Mesodermal cell (in vitro differentiated cells): ENCODE results near the gene SYNPO2.
"Not testable (repeated sequence)": the region's sequence is repeated elsewhere in the genome, so short reads cannot be mapped to it uniquely, and the experiment has no call there.

ENCODE experiments used
- H3K27ac ChIP-seq: 2 replicates; pipeline ENCODE4 v1.7.0; 2013; ENCODE audit warnings: mild to moderate bottlenecking, low read depth, low read length, moderate library complexity; ENCODE audit not compliant: severe bottlenecking
- H3K36me3 ChIP-seq: 2 replicates; pipeline ENCODE4 v1.7.1; 2013; ENCODE audit warnings: mild to moderate bottlenecking, low read length, moderate library complexity; ENCODE audit not compliant: control insufficient read depth, insufficient read depth
- H3K4me1 ChIP-seq: one replicate; pipeline ENCODE4 v1.7.1; 2013; ENCODE audit warnings: mild to moderate bottlenecking, low read length; ENCODE audit not compliant: insufficient read depth, control insufficient read depth, poor library complexity, severe bottlenecking
- H3K4me3 ChIP-seq: 2 replicates; pipeline ENCODE4 v1.7.0; 2013; ENCODE audit warnings: low read length, control low read depth, mild to moderate bottlenecking; ENCODE audit not compliant: insufficient read depth, poor library complexity, severe bottlenecking; ENCODE audit errors: extremely low read depth
- H3K9me3 ChIP-seq: 2 replicates; pipeline ENCODE4 v1.7.1; 2013; ENCODE audit warnings: mild to moderate bottlenecking, low read length, moderate library complexity; ENCODE audit not compliant: control insufficient read depth
- WGBS, 2 experiments: methylation state at CpG; one replicate each; pipeline ENCODE4 v1.1.5; 2013; ENCODE audit warnings: missing lambda C conversion rate in 2 of 2; ENCODE audit not compliant: insufficient coverage in 2 of 2; 5-methylcytosine and 5-hydroxymethylcytosine counted together

SYNPO2 gene

DNA sequence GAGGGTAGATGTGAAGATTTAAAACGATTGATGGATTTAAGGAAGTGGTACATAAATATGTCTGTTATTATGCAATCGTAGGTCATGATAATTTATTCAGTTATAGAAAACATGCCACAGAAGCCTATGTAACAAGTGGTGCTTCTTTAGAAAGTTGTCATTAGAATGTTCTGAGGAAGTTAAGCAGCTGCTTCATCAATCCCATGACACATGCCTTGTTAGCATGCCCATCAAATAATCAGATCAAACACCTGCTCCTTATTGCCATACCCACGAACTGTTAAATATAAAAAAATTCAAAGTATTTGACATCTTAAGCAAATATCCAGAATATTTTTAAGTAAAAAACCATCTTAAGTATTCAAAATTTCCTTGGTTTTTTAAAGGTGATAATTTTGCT lies 170.6 kb downstream of the SYNPO2 start:
- Histone ChIP-seq H3K4me1 (no peaks in the 10 kb centered on the region), H3K9me3 (no peaks in the 10 kb centered on the region), H3K36me3 (no peaks in the 10 kb centered on the region), H3K4me3 (no peak overlapping the region), H3K27ac (no peak overlapping the region)
- WGBS, 2 experiments, result 100% methylated on average over 2 of the region's 3 CpGs; no CpG with 5 or more reads in 1 of the 2 experiments

DNA sequence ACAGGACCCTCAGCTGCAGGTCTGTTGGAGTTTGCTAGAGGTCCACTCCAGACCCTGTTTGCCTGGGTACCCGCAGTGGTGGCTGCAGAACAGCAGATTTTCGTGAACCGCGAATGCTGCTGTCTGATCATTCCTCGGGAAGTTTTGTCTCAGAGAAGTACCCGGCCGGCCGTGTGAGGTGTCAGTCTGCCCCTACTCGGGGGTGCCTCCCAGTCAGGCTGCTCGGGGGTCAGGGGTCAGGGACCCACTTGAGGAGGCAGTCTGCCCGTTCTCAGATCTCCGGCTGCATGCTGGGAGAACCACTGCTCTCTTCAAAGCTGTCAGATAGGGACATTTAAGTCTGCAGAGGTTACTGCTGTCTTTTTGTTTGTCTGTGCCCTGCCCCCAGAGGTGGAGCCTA lies 178.5 kb downstream of the SYNPO2 start:
- H3K4me3 ChIP-seq, H3K27ac ChIP-seq, H3K9me3 ChIP-seq, H3K36me3 ChIP-seq, H3K4me1 ChIP-seq: not testable (repeated sequence)
- WGBS, 2 experiments, result 35% methylated on average over 10 of the region's 12 CpGs; no CpG with 5 or more reads in 1 of the 2 experiments

DNA sequence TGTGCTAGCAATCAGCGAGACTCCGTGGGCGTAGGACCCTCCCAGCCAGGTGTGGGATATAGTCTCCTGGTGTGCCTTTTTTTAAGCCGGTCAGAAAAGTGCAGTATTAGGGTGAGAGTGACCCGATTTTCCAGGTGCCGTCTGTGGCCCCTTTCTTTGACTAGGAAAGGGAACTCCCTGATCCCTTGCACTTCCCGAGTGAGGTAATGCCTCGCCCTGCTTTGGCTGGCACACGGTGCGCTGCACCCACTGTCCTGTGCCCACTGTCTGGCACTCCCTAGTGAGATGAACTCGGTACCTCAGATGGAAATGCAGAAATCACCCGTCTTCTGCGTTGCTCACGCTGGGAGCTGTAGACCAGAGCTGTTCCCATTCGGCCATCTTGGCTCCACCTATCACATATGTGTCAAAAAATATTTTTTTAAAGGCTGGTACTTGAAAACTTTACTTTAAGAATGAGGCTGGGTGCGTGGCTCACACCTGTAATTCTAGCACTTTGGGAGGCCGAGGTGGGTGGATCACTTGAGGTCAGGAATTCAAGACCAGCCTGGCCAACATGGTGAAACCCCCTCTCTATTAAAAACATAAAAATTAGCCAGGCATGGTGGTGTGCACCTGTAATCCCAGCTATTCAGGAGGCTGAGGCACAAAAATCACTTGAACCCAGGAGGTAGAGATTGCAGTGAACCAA lies 179.2 kb downstream of the SYNPO2 start:
- H3K36me3 ChIP-seq, H3K4me3 ChIP-seq, H3K9me3 ChIP-seq, H3K4me1 ChIP-seq, H3K27ac ChIP-seq: not testable (repeated sequence)
- WGBS, 2 experiments, result 53 to 59% methylated on average over 11 to 12 of the region's 17 CpGs

DNA sequence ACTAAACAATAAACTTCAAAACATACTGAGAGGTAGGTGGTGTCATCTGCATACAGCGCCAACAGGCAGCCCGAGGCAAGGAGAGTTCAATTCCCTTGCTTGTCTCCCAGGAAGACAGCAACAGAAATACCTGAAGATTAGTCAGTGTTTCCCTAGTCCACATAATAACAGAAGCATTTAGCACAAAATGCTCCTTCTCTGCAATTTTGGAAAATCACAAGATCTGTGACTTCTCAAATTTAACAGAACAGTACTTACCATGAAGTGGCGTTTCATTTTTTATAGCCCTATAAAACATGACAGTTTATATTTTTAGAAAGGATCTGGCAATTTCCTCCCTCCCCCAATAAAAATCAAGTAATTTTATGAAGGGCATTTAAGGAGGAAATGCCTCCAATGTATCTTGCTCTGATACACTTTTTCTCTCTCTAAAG lies 179.9 kb downstream of the SYNPO2 start:
- H3K27ac ChIP-seq, result no peak overlapping the region
- no peaks in the 10 kb centered on the region for H3K4me1 ChIP-seq
- no peaks in the 10 kb centered on the region for H3K36me3 ChIP-seq
- no peak overlapping the region for H3K4me3 ChIP-seq
- H3K9me3 ChIP-seq, result peaks cover 5% of the 10 kb centered on the region
- 93% methylated on average over 3 of the region's 3 CpGs; no CpG with 5 or more reads in 1 of the 2 experiments for WGBS, 2 experiments

DNA sequence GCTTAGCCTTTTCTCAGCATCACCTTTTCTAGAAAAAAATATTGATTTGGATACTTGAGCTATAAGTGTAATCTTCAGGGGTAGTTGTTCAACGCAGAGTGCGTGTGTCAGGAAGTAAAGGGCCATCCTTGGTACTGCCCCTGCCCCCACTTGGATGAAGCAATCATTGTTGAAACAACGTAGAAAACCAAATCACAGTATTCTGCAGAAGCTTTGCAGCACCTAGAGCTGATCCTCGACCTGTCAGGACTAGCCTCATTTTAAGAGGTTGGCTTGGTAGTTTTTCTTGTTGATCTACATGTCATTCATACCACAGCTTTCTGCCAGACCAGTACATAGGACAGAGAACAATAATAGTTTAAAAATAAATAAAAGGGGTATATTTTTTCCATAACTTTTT lies 181.6 kb downstream of the SYNPO2 start:
- no peaks in the 10 kb centered on the region for H3K36me3 ChIP-seq
- peaks cover 5% of the 10 kb centered on the region for H3K9me3 ChIP-seq
- WGBS, 2 experiments, result 75% methylated on average over 3 of the region's 4 CpGs; no CpG with 5 or more reads in 1 of the 2 experiments
- H3K27ac ChIP-seq, result no peak overlapping the region
- no peak overlapping the region for H3K4me3 ChIP-seq
- no peaks in the 10 kb centered on the region for H3K4me1 ChIP-seq

DNA sequence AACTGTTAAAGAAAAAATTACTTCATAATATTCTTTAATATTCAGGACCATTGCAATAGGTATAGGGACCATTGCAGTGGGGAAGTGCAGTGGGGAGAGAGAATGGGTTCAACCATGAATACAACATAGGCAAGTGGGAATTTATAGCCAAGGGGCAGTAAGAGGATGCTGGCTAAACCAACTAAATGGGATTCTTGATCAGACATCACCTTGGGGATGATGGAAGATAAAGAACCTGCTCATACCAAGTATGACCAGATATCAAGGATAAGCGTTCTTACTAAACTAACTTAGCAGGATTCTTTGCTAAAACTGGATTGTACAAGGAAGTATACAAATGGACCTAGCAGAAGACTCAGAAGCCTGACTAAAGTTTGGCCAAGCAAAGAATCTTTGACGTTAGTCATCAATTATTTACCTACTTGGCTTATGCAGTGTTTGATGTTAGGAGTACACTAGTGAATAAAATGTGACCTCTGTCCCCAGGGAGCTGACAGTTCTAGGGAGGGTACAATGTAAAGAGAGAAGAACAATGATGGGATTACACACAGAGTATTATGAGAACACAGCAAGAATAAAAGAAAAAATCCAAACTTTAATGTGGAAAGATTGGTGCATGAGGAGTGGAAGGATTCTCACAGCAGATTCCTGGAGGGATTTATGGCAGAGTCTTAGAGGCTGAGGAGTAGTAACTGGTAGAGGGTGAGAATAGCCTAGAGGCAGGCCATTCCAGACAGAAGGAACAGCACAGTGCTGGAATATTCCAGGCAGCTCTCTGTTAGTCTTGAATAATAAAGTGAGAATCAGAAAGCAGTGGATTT lies 192.3 kb downstream of the SYNPO2 start:
- H3K9me3 ChIP-seq, result no peaks in the 10 kb centered on the region
- no peak overlapping the region for H3K27ac ChIP-seq
- H3K36me3 ChIP-seq, result no peaks in the 10 kb centered on the region
- H3K4me1 ChIP-seq, result peaks cover 5% of the 10 kb centered on the region
- H3K4me3 ChIP-seq, result no peak overlapping the region
- 71 to 100% methylated on average over 1 to 2 of the region's 2 CpGs for WGBS, 2 experiments

DNA sequence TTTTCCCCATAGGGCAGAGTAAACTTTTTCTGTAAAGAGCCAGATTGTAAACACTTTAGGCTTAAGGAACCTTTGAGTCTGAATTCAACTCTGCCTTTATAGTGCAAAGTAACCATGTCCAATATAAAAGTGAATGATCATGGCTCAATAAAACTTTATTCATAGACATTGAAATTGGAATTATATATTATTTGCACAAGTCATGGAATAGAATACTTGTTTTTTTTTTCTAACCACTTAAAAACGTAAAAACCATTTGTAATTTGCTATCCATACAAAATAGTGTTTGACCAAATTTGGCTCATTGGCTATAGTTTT lies 192.8 kb downstream of the SYNPO2 start:
- no peaks in the 10 kb centered on the region for H3K9me3 ChIP-seq

DNA sequence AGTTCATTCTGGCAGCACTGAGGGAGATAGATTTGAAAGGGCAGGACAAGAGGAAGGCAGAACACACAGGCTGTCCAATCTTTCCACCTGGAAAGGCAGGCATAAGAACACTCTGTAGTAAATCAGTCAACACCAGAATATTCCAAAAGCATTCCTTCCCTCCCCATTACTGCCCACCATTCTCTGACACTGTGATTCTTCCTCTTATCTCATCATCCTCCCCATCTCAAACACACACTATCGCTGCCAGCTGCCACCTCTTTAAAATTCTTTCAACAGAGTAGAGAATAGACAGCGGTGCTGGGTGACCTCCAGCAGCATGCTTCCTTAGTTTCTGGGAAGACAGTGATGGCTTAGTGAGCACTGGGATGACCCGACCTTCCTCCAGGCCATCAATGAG lies 193.3 kb downstream of the SYNPO2 start:
- Histone ChIP-seq H3K27ac (no peak overlapping the region), H3K36me3 (no peaks in the 10 kb centered on the region), H3K4me3 (no peak overlapping the region), H3K9me3 (no peaks in the 10 kb centered on the region), H3K4me1 (peaks cover 5% of the 10 kb centered on the region)
- 50 to 80% methylated on average over 1 of the region's 3 CpGs for WGBS, 2 experiments

More for the DNA sequence above, 192.8 kb downstream of the SYNPO2 start:
- H3K27ac ChIP-seq, result no peak overlapping the region
- H3K4me3 ChIP-seq, result no peak overlapping the region
- H3K4me1 ChIP-seq, result peaks cover 5% of the 10 kb centered on the region
- no peaks in the 10 kb centered on the region for H3K36me3 ChIP-seq
- WGBS, 2 experiments, result no CpG with 5 or more reads among the region's 1 CpG

DNA sequence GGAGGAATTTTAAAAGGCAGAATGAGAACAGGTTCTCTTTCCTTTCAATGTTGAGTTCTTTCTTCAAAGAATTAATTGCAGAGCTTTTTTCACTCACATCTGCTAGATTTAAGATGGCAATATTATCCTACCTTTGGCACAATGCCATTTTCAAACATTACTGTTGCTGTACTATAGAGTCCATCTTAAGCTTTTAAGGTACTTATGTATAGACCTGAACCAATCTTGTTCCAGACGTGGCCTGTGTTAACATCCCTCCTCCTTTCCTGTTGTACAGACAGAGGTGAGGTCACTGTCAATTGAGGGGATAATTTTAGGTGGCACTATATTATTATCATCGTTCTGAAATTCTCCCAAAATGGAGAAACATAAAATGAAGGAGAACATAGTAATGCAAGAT lies 194.0 kb downstream of the SYNPO2 start:
- peaks cover 5% of the 10 kb centered on the region for H3K4me1 ChIP-seq
- 100% methylated on average over 1 of the region's 2 CpGs; no CpG with 5 or more reads in 1 of the 2 experiments for whole genome bisulfite sequencing, 2 experiments
- H3K9me3 ChIP-seq, result no peaks in the 10 kb centered on the region
- H3K36me3 ChIP-seq, result no peaks in the 10 kb centered on the region
- H3K27ac ChIP-seq, result no peak overlapping the region
- H3K4me3 ChIP-seq, result no peak overlapping the region

DNA sequence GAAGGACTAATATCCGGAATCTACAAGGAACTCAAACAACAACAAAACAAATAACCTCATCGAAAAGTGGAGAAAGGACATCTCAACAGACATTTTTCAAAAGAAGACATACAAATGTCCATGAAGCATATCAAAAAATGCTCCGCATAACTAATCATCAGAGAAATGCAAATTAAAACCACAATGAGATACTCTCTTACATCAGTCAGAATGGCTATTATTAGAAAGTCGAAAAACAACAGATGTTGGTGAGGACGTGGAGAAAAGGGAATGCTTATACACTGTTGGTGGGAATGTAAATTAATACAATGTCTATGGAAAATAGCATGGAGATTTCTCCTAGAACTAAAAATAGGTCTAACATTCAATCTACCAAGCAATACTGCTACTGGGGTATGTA lies 195.9 kb downstream of the SYNPO2 start:
- no peak overlapping the region for H3K4me3 ChIP-seq
- no peaks in the 10 kb centered on the region for H3K9me3 ChIP-seq
- WGBS, 2 experiments, result 85 to 95% methylated on average over 2 to 3 of the region's 5 CpGs
- H3K36me3 ChIP-seq, result no peaks in the 10 kb centered on the region
- H3K27ac ChIP-seq, result no peak overlapping the region
- peaks cover 5% of the 10 kb centered on the region for H3K4me1 ChIP-seq

DNA sequence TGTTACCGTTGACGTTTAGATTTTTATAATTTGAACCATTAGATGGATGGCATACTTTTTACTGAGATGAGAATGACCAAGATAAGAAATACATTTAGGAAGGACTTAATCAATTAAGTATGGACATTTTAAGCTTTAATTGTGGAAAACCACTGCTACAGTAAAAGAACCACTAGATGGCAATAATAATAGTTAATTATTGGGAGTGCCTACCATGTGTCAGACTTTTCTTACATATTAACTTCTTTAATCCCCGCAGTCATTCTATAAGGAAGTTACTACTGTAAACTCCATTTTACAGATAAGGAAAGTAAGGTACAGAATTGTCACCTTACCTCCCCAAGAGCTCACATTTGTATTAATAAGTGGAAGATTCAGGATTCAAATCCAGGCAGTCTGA lies 198.5 kb downstream of the SYNPO2 start:
- no peak overlapping the region for H3K4me3 ChIP-seq
- 70 to 72% methylated on average over 2 of the region's 3 CpGs for WGBS, 2 experiments
- peaks cover 4% of the 10 kb centered on the region for H3K9me3 ChIP-seq
- no peaks in the 10 kb centered on the region for H3K36me3 ChIP-seq
- no peak overlapping the region for H3K27ac ChIP-seq
- H3K4me1 ChIP-seq, result peaks cover 3% of the 10 kb centered on the region
